IMR-90 (cell line): Measurements from ENCODE around the gene BCL2L12. TPM values are rescaled to one million over a fixed set of nuclear protein-coding genes. Genes with fewer than 3 reads are reported as not detected.

Experiments used
- ATAC-seq: fragments of 200-7000 bp; cut with Tn5 transposase; 2 replicates; pipeline ENCODE4 v1.9.1; 2020; ENCODE audit warnings: low read depth, mild to moderate bottlenecking, moderate library complexity
- BruUV-seq: library from RNA; stranded (reverse); fragments of 400-500 nt; replicated peaks from 2 replicates; lab custom pipeline; 2021; lab: Mats Ljungman, UMichigan
- CTCF ChIA-PET: fragments of 300-600 bp; formaldehyde crosslinking; extraction: SDS; loops from one replicate; lab custom pipeline; 2021; ENCODE audit warnings: antibody characterized with exemption; lab: Yijun Ruan, JAX
- POLR2A ChIA-PET: fragments of 300-600 bp; sonication (Branson Sonifier 250); formaldehyde crosslinking; loops from one replicate; lab custom pipeline; 2022; ENCODE audit warnings: antibody characterized with exemption; ENCODE audit not compliant: unreplicated experiment; lab: Charles Lee
- DNase-seq: peaks from one replicate; pipeline ENCODE4 v3.0.0; 2013
- H2AFZ ChIP-seq: replicated peaks from 2 replicates; pipeline ENCODE3; 2013; ENCODE audit warnings: low read length, mild to moderate bottlenecking; ENCODE audit not compliant: poor library complexity
- H2AK5ac ChIP-seq: 2 replicates; pipeline ENCODE4 v1.6.1; 2013; ENCODE audit warnings: low read depth, low read length, inconsistent platforms
- H2AK9ac ChIP-seq: replicated peaks from 2 replicates; pipeline ENCODE3; 2013; ENCODE audit warnings: mild to moderate bottlenecking, low read depth, low read length, moderate library complexity; ENCODE audit not compliant: poor library complexity
- H2BK120ac ChIP-seq: 2 replicates; pipeline ENCODE4 v1.6.1; 2013; ENCODE audit warnings: low read depth, low read length, inconsistent platforms
- H2BK15ac ChIP-seq: 3 replicates; pipeline ENCODE4 v1.6.1; 2013; ENCODE audit warnings: low read depth, low read length, inconsistent platforms
- H2BK20ac ChIP-seq: 2 replicates; pipeline ENCODE4 v1.6.1; 2013; ENCODE audit warnings: low read depth, mild to moderate bottlenecking, inconsistent platforms, low read length, moderate library complexity
- H2BK5ac ChIP-seq: 2 replicates; pipeline ENCODE4 v1.6.1; 2013; ENCODE audit warnings: mild to moderate bottlenecking, low read depth, low read length, inconsistent platforms; ENCODE audit not compliant: poor library complexity, severe bottlenecking
- H3K14ac ChIP-seq: replicated peaks from 2 replicates; pipeline ENCODE4 v1.6.1; 2013; ENCODE audit warnings: low read depth, low read length, inconsistent platforms
- H3K18ac ChIP-seq: 2 replicates; pipeline ENCODE4 v1.6.1; 2013; ENCODE audit warnings: low read depth, low read length, control low read depth
- H3K23ac ChIP-seq: 2 replicates; pipeline ENCODE4 v1.6.1; 2013; ENCODE audit warnings: low read depth, low read length, inconsistent platforms
- H3K27ac ChIP-seq: 2 replicates; pipeline ENCODE4 v1.5.1; 2013; ENCODE audit warnings: mild to moderate bottlenecking, control low read depth, low read length; ENCODE audit not compliant: insufficient read depth
- H3K27me3 ChIP-seq: 2 replicates; pipeline ENCODE4 v1.6.1; 2013; ENCODE audit warnings: low read length; ENCODE audit not compliant: control insufficient read depth, insufficient read depth
- H3K36me3 ChIP-seq: 2 replicates; pipeline ENCODE4 v1.6.1; 2013; ENCODE audit warnings: low read length, mixed read lengths; ENCODE audit not compliant: control insufficient read depth, insufficient read depth
- H3K4ac ChIP-seq: 2 replicates; pipeline ENCODE4 v1.6.1; 2013; ENCODE audit warnings: low read depth, low read length, inconsistent platforms
- H3K4me1 ChIP-seq: 2 replicates; pipeline ENCODE4 v1.6.1; 2013; ENCODE audit warnings: low read length, mixed read lengths; ENCODE audit not compliant: control insufficient read depth, insufficient read depth
- H3K4me2 ChIP-seq: 2 replicates; pipeline ENCODE4 v1.6.1; 2013; ENCODE audit warnings: low read depth, mild to moderate bottlenecking, control low read depth, low read length, moderate library complexity
- H3K4me3 ChIP-seq: 2 replicates; pipeline ENCODE4 v1.5.1; 2013; ENCODE audit warnings: low read depth, mild to moderate bottlenecking, control low read depth, low read length, moderate library complexity; ENCODE audit not compliant: insufficient read depth
- H3K56ac ChIP-seq: 2 replicates; pipeline ENCODE4 v1.6.1; 2013; ENCODE audit warnings: low read length, inconsistent platforms; ENCODE audit not compliant: insufficient read depth; ENCODE audit errors: extremely low read depth
- H3K79me1 ChIP-seq, 2 experiments: 2 replicates each; pipeline ENCODE4 v1.6.1; 2013; ENCODE audit warnings: low read length in 2 of 2, inconsistent platforms in 1 of 2, low read depth in 1 of 2
- H3K9ac ChIP-seq: 2 replicates; pipeline ENCODE4 v1.6.1; 2013; ENCODE audit warnings: low read depth, low read length, control low read depth
- H3K9me1 ChIP-seq: 2 replicates; pipeline ENCODE4 v1.6.1; 2013; ENCODE audit warnings: low read length, inconsistent platforms; ENCODE audit not compliant: insufficient read depth
- H3K9me3 ChIP-seq: 2 replicates; pipeline ENCODE4 v1.6.1; 2013; ENCODE audit warnings: low read length; ENCODE audit not compliant: control insufficient read depth, insufficient read depth
- H4K20me1 ChIP-seq: 2 replicates; pipeline ENCODE4 v1.6.1; 2013; ENCODE audit warnings: low read length, inconsistent platforms; ENCODE audit not compliant: insufficient read depth
- H4K5ac ChIP-seq: 2 replicates; pipeline ENCODE4 v1.6.1; 2013; ENCODE audit warnings: mild to moderate bottlenecking, low read depth, low read length, control low read depth
- H4K8ac ChIP-seq, 2 experiments: 2 replicates each; pipeline ENCODE4 v1.6.1; 2013; ENCODE audit warnings: low read depth in 2 of 2, low read length in 2 of 2, control low read depth in 1 of 2, inconsistent platforms in 1 of 2
- H4K91ac ChIP-seq: 2 replicates; pipeline ENCODE4 v1.6.1; 2013; ENCODE audit warnings: low read depth, low read length, inconsistent platforms; ENCODE audit not compliant: insufficient read depth
- CEBPB ChIP-seq: IDR thresholded peaks from 2 replicates; pipeline ENCODE4 v1.6.1; 2012; ENCODE audit warnings: low read depth, low read length, improper control_type of control experiment
- CHD1 ChIP-seq: IDR thresholded peaks from 2 replicates; pipeline ENCODE4 v1.6.1; 2012; ENCODE audit warnings: low read depth, low read length, improper control_type of control experiment
- ELK1 ChIP-seq: fragments of 150-350 bp; IDR thresholded peaks from 2 replicates; pipeline ENCODE4 v1.6.1; 2016; ENCODE audit warnings: low read depth, mild to moderate bottlenecking, low read length, moderate library complexity, borderline replicate concordance
- MAZ ChIP-seq: IDR thresholded peaks from 2 replicates; pipeline ENCODE4 v1.6.1; 2012; ENCODE audit warnings: low read depth, mild to moderate bottlenecking, low read length, improper control_type of control experiment, moderate library complexity, borderline replicate concordance
- RAD21 ChIP-seq: IDR thresholded peaks from 2 replicates; pipeline ENCODE4 v1.6.1; 2012; ENCODE audit warnings: low read length, improper control_type of control experiment
- RFX5 ChIP-seq: IDR thresholded peaks from 2 replicates; pipeline ENCODE4 v1.8.0; 2012; ENCODE audit warnings: low read depth, mild to moderate bottlenecking, low read length, moderate library complexity
- SMC3 ChIP-seq: fragments of 150-350 bp; IDR thresholded peaks from 2 replicates; pipeline ENCODE4 v1.6.1; 2016; ENCODE audit warnings: low read depth, mild to moderate bottlenecking, antibody characterized with exemption, low read length, moderate library complexity
- WGBS, 2 experiments: methylation state at CpG; one replicate each; pipeline versions ENCODE4 v1.1.5 to v1.1.7; 2013; ENCODE audit warnings: missing lambda C conversion rate in 2 of 2; ENCODE audit not compliant: insufficient read length in 1 of 2; ENCODE audit errors: extremely low coverage in 2 of 2; 5-methylcytosine and 5-hydroxymethylcytosine counted together
- dilution Hi-C: fragments of 300-500 bp; cut with HindIII; formaldehyde crosslinking; loops from one replicate; pipeline ENCODE4 v1.14.3; 2018; ENCODE audit warnings: low sequenced_read_pairs; ENCODE audit not compliant: unreplicated experiment
- in situ Hi-C: fragments of 300-500 bp; cut with MboI; formaldehyde crosslinking; loops from 3 replicates; pipeline ENCODE4 v1.14.3; 2019; ENCODE audit warnings: low sequenced_read_pairs, inconsistent platforms, mixed read lengths
- intact Hi-C: fragments of 100-400 bp; cut with micrococcal nuclease; formaldehyde crosslinking; loops from 2 replicates; pipeline ENCODE4 v1.10.0; 2022
- polyA plus RNA-seq, 3 experiments: library from polyadenylated mRNA; depleted of rRNA; stranded (reverse); fragments of >200 nt; gene quantifications; 2 replicates each; pipeline ENCODE4 v1.2.3, GENCODE V29; 2012; ENCODE audit warnings: low replicate concordance in 1 of 3
- total RNA-seq: library from RNA; depleted of rRNA; stranded (reverse); fragments of >200 nt; gene quantifications from 2 replicates; pipeline ENCODE4 v1.2.3, GENCODE V29; 2012

Gene BCL2L12
- total and polyA plus RNA-seq, 2 of the 4 experiments (the other 2 are of a cell fraction), result 3.9 to 32.6 TPM

GRCh38 chr19:49645995-49646394 is 19.7 kb upstream of the BCL2L12 start:
- H4K20me1 ChIP-seq, result peaks cover 47% of the 10 kb centered on the region
- no peak overlapping the region for H2AK5ac ChIP-seq
- H2AK9ac ChIP-seq, result no peak overlapping the region
- DNase-seq (no peak), ATAC-seq (no peak)
- no peak for TF ChIP-seq MAZ
- TF ChIP-seq RFX5, result no peak
- no peak for TF ChIP-seq ELK1
- no peak for TF ChIP-seq CHD1
- TF ChIP-seq RAD21, result no peak
- no peak for TF ChIP-seq SMC3
- no peak for TF ChIP-seq CEBPB
- ChIA-PET POLR2A (no interaction called here), CTCF (no interaction called here)
- H3K56ac ChIP-seq, result no peak overlapping the region
- no peak overlapping the region for H2BK15ac ChIP-seq
- H3K23ac ChIP-seq, result no peak overlapping the region
- no peak overlapping the region for H3K18ac ChIP-seq
- H4K5ac ChIP-seq, result no peak overlapping the region
- H3K9me1 ChIP-seq, result 0 out of 2 replicates have a peak, but pooled peaks cover 8% of the 10 kb centered on the region
- 100% methylated on average over 2 of the region's 13 CpGs; no CpG with 5 or more reads in 1 of the 2 experiments for WGBS, 2 experiments
- H4K8ac ChIP-seq, result no peak overlapping the region
- no peak overlapping the region for H2BK20ac ChIP-seq
- H3K4ac ChIP-seq, result no peak overlapping the region
- BruUV-seq, result no TSS peak
- peaks cover 49 to 76% of the 10 kb centered on the region in 2 experiments for H3K79me1 ChIP-seq
- no peak overlapping the region for H3K4me2 ChIP-seq
- peaks cover 36% of the 10 kb centered on the region for H3K36me3 ChIP-seq
- H3K14ac ChIP-seq, result no peak overlapping the region
- no peak overlapping the region for H3K9ac ChIP-seq
- no peaks in the 10 kb centered on the region for H3K9me3 ChIP-seq
- H2AFZ ChIP-seq, result no peak overlapping the region
- dilution Hi-C loops (no loop called here), intact Hi-C loops (no loop called here), in situ Hi-C loops (no loop called here)
- no peak overlapping the region for H2BK120ac ChIP-seq
- peaks cover 3% of the 10 kb centered on the region for H3K4me1 ChIP-seq
- H3K4me3 ChIP-seq, result no peak overlapping the region
- no peaks in the 10 kb centered on the region for H3K27me3 ChIP-seq
- no peak overlapping the region for H3K27ac ChIP-seq
- H2BK5ac ChIP-seq, result no peak overlapping the region
- no peak overlapping the region for H4K91ac ChIP-seq
